ENCODE data around the gene MESP2. TPM values are rescaled to one million over a fixed set of nuclear protein-coding genes. Genes with fewer than 3 reads are reported as not detected.
A peak's percentile ranks its signal among the peaks of the same experiment; 100 is the strongest.
"Not testable (repeated sequence)": the region's sequence is repeated elsewhere in the genome, so short reads cannot be mapped to it uniquely, and the experiment has no call there.

The MESP2 gene
- polyA plus RNA-seq, 1 donor = 0.30 TPM

- 100% methylated on average over 1 of the region's 3 CpGs for WGBS (ENCODE audit: insufficient coverage, low lambda C conversion rate)
- Histone ChIP-seq H3K27ac (ENCODE audit: low read length) (no peak overlapping the region), H3K27me3 (ENCODE audit: control insufficient read depth, insufficient read depth, low read length) (no peaks in the 10 kb centered on the region), H3K4me1 (ENCODE audit: control insufficient read depth, insufficient read depth, low read length) (peaks cover 31% of the 10 kb centered on the region), H3K36me3 (ENCODE audit: control insufficient read depth, insufficient read depth, low read length) (peaks cover 57% of the 10 kb centered on the region), H3K9me3 (ENCODE audit: control insufficient read depth, low read depth, low read length) (peaks cover 2% of the 10 kb centered on the region), H3K4me3 (ENCODE audit: low read length) (no peak overlapping the region)
- peak in 1 of 2 donors; percentile 11 for DNase-seq
These were observed 11.8 kb downstream of the MESP2 start for GRCh38 chr15:89787944-89788343.

- Histone ChIP-seq H3K4me1 (ENCODE audit: control insufficient read depth, insufficient read depth, low read length) (peaks cover 25% of the 10 kb centered on the region), H3K36me3 (ENCODE audit: control insufficient read depth, insufficient read depth, low read length) (peaks cover 61% of the 10 kb centered on the region)
- not testable (repeated sequence) for H3K4me3 ChIP-seq (ENCODE audit: low read length); H3K27me3 ChIP-seq (ENCODE audit: control insufficient read depth, insufficient read depth, low read length); H3K9me3 ChIP-seq (ENCODE audit: control insufficient read depth, low read depth, low read length); H3K27ac ChIP-seq (ENCODE audit: low read length); DNase-seq
- WGBS (ENCODE audit: insufficient coverage, low lambda C conversion rate) = 100% methylated on average over 1 of the region's 4 CpGs
These were observed 12.5 kb downstream of the MESP2 start for GRCh38 chr15:89788585-89788984.

GRCh38 chr15:89790206-89790605 lies 14.1 kb downstream of the MESP2 start:
- Histone ChIP-seq H3K27ac (ENCODE audit: low read length) (no peak overlapping the region), H3K4me3 (ENCODE audit: low read length) (no peak overlapping the region), H3K36me3 (ENCODE audit: control insufficient read depth, insufficient read depth, low read length) (peaks cover 63% of the 10 kb centered on the region), H3K4me1 (ENCODE audit: control insufficient read depth, insufficient read depth, low read length) (peaks cover 13% of the 10 kb centered on the region), H3K27me3 (ENCODE audit: control insufficient read depth, insufficient read depth, low read length) (no peaks in the 10 kb centered on the region), H3K9me3 (ENCODE audit: control insufficient read depth, low read depth, low read length) (peaks cover 2% of the 10 kb centered on the region)
- WGBS (ENCODE audit: insufficient coverage, low lambda C conversion rate) = no CpG with 5 or more reads among the region's 10 CpGs
- no peak for DNase-seq

GRCh38 chr15:89790661-89791060 lies 14.5 kb downstream of the MESP2 start:
- H3K27me3 ChIP-seq (ENCODE audit: control insufficient read depth, insufficient read depth, low read length) = no peaks in the 10 kb centered on the region
- H3K27ac ChIP-seq (ENCODE audit: low read length) = no peak overlapping the region
- DNase-seq = no peak
- H3K9me3 ChIP-seq (ENCODE audit: control insufficient read depth, low read depth, low read length) = peaks cover 2% of the 10 kb centered on the region
- no CpG with 5 or more reads among the region's 16 CpGs for WGBS (ENCODE audit: insufficient coverage, low lambda C conversion rate)
- H3K4me1 ChIP-seq (ENCODE audit: control insufficient read depth, insufficient read depth, low read length) = peaks cover 11% of the 10 kb centered on the region
- H3K4me3 ChIP-seq (ENCODE audit: low read length) = no peak overlapping the region
- H3K36me3 ChIP-seq (ENCODE audit: control insufficient read depth, insufficient read depth, low read length) = peaks cover 65% of the 10 kb centered on the region

GRCh38 chr15:89792106-89792805 lies 16.1 kb downstream of the MESP2 start:
- H3K27ac ChIP-seq (ENCODE audit: low read length) = no peak overlapping the region
- peaks cover 2% of the 10 kb centered on the region for H3K9me3 ChIP-seq (ENCODE audit: control insufficient read depth, low read depth, low read length)
- WGBS (ENCODE audit: insufficient coverage, low lambda C conversion rate) = no CpG with 5 or more reads among the region's 22 CpGs

GRCh38 chr15:89794627-89795241 lies 18.6 kb downstream of the MESP2 start:
- Histone ChIP-seq H3K4me3 (ENCODE audit: low read length) (no peak overlapping the region), H3K27ac (ENCODE audit: low read length) (no peak overlapping the region), H3K9me3 (ENCODE audit: control insufficient read depth, low read depth, low read length) (peaks cover 2% of the 10 kb centered on the region), H3K4me1 (ENCODE audit: control insufficient read depth, insufficient read depth, low read length) (peaks cover 4% of the 10 kb centered on the region), H3K27me3 (ENCODE audit: control insufficient read depth, insufficient read depth, low read length) (no peaks in the 10 kb centered on the region), H3K36me3 (ENCODE audit: control insufficient read depth, insufficient read depth, low read length) (peaks cover 81% of the 10 kb centered on the region)
- no peak for DNase-seq
- 48% methylated on average over 2 of the region's 5 CpGs for WGBS (ENCODE audit: insufficient coverage, low lambda C conversion rate)

More at GRCh38 chr15:89792106-89792805, 16.1 kb downstream of the MESP2 start:
- no peaks in the 10 kb centered on the region for H3K27me3 ChIP-seq (ENCODE audit: control insufficient read depth, insufficient read depth, low read length)
- H3K4me1 ChIP-seq (ENCODE audit: control insufficient read depth, insufficient read depth, low read length) = peaks cover 4% of the 10 kb centered on the region
- no peak overlapping the region for H3K4me3 ChIP-seq (ENCODE audit: low read length)
- DNase-seq = no peak
- peaks cover 72% of the 10 kb centered on the region for H3K36me3 ChIP-seq (ENCODE audit: control insufficient read depth, insufficient read depth, low read length)

- no peaks in the 10 kb centered on the region for H3K9me3 ChIP-seq (ENCODE audit: control insufficient read depth, low read depth, low read length)
- DNase-seq = no peak
- peaks cover 7% of the 10 kb centered on the region for H3K4me1 ChIP-seq (ENCODE audit: control insufficient read depth, insufficient read depth, low read length)
- H3K4me3 ChIP-seq (ENCODE audit: low read length) = no peak overlapping the region
- peaks cover 82% of the 10 kb centered on the region for H3K36me3 ChIP-seq (ENCODE audit: control insufficient read depth, insufficient read depth, low read length)
- H3K27me3 ChIP-seq (ENCODE audit: control insufficient read depth, insufficient read depth, low read length) = no peaks in the 10 kb centered on the region
- H3K27ac ChIP-seq (ENCODE audit: low read length) = no peak overlapping the region
These were observed 19.9 kb downstream of the MESP2 start for GRCh38 chr15:89795996-89796395.

- no peak overlapping the region for H3K27ac ChIP-seq (ENCODE audit: low read length)
- no peaks in the 10 kb centered on the region for H3K27me3 ChIP-seq (ENCODE audit: control insufficient read depth, insufficient read depth, low read length)
- H3K9me3 ChIP-seq (ENCODE audit: control insufficient read depth, low read depth, low read length) = no peaks in the 10 kb centered on the region
- WGBS (ENCODE audit: insufficient coverage, low lambda C conversion rate) = 100% methylated on average over 1 of the region's 4 CpGs
- no peak overlapping the region for H3K4me3 ChIP-seq (ENCODE audit: low read length)
- peaks cover 82% of the 10 kb centered on the region for H3K36me3 ChIP-seq (ENCODE audit: control insufficient read depth, insufficient read depth, low read length)
- no peak for DNase-seq
- H3K4me1 ChIP-seq (ENCODE audit: control insufficient read depth, insufficient read depth, low read length) = peaks cover 22% of the 10 kb centered on the region
These were observed 21.6 kb downstream of the MESP2 start for GRCh38 chr15:89797678-89798201.

- no peaks in the 10 kb centered on the region for H3K9me3 ChIP-seq (ENCODE audit: control insufficient read depth, low read depth, low read length)
- no peak for DNase-seq
- H3K27me3 ChIP-seq (ENCODE audit: control insufficient read depth, insufficient read depth, low read length) = no peaks in the 10 kb centered on the region
- 100% methylated on average over 2 of the region's 20 CpGs for WGBS (ENCODE audit: insufficient coverage, low lambda C conversion rate)
- H3K36me3 ChIP-seq (ENCODE audit: control insufficient read depth, insufficient read depth, low read length) = peaks cover 86% of the 10 kb centered on the region
- no peak overlapping the region for H3K4me3 ChIP-seq (ENCODE audit: low read length)
- H3K27ac ChIP-seq (ENCODE audit: low read length) = no peak overlapping the region
- peaks cover 37% of the 10 kb centered on the region for H3K4me1 ChIP-seq (ENCODE audit: control insufficient read depth, insufficient read depth, low read length)
These were observed 23.1 kb downstream of the MESP2 start for GRCh38 chr15:89799011-89799911.

GRCh38 chr15:89799918-89800498 lies 23.9 kb downstream of the MESP2 start:
- DNase-seq = no peak
- no peak overlapping the region for H3K4me3 ChIP-seq (ENCODE audit: low read length)
- peaks cover 87% of the 10 kb centered on the region for H3K36me3 ChIP-seq (ENCODE audit: control insufficient read depth, insufficient read depth, low read length)
- peak overlapping the region; percentile 12 for H3K27ac ChIP-seq (ENCODE audit: low read length)
- peaks cover 37% of the 10 kb centered on the region for H3K4me1 ChIP-seq (ENCODE audit: control insufficient read depth, insufficient read depth, low read length)
- no CpG with 5 or more reads among the region's 2 CpGs for WGBS (ENCODE audit: insufficient coverage, low lambda C conversion rate)
- H3K27me3 ChIP-seq (ENCODE audit: control insufficient read depth, insufficient read depth, low read length) = no peaks in the 10 kb centered on the region
- no peaks in the 10 kb centered on the region for H3K9me3 ChIP-seq (ENCODE audit: control insufficient read depth, low read depth, low read length)
